Fibroblast of skin of back (primary cell): ENCODE data around the gene EPB41L5.
"Not testable (repeated sequence)": the region's sequence is repeated elsewhere in the genome, so short reads cannot be mapped to it uniquely, and the experiment has no call there.

ENCODE experiments used
- DNase-seq: peaks from one replicate; pipeline ENCODE4 v3.0.0-alpha.2; 2013

EPB41L5 gene

GRCh38 chr2:120029672-120030640 is 17.1 kb downstream of the EPB41L5 start:
- no peak for DNase-seq

GRCh38 chr2:120032297-120032696 is 19.4 kb downstream of the EPB41L5 start:
- no peak for DNase-seq

GRCh38 chr2:120034027-120034426 is 21.1 kb downstream of the EPB41L5 start:
- no peak for DNase-seq

GRCh38 chr2:120034621-120035020 is 21.7 kb downstream of the EPB41L5 start:
- DNase-seq: no peak

- DNase-seq: no peak
Observed at GRCh38 chr2:120036145-120036544, 23.3 kb downstream of the EPB41L5 start.

GRCh38 chr2:120037995-120038541 is 25.2 kb downstream of the EPB41L5 start:
- DNase-seq: peak; percentile 26

GRCh38 chr2:120042359-120042758 is 29.5 kb downstream of the EPB41L5 start:
- DNase-seq: no peak

- no peak for DNase-seq
Observed at GRCh38 chr2:120044336-120044735, 31.5 kb downstream of the EPB41L5 start.

GRCh38 chr2:120045775-120046174 is 32.9 kb downstream of the EPB41L5 start:
- DNase-seq: not testable (repeated sequence)

- not testable (repeated sequence) for DNase-seq
Observed at GRCh38 chr2:120046252-120046651, 33.4 kb downstream of the EPB41L5 start.

GRCh38 chr2:120052597-120052996 is 39.7 kb downstream of the EPB41L5 start:
- peak; percentile 55 for DNase-seq

- peak; percentile 37 for DNase-seq
Observed at GRCh38 chr2:120053891-120054290, 41.0 kb downstream of the EPB41L5 start.

- no peak for DNase-seq
Observed at GRCh38 chr2:120059483-120059882, 46.6 kb downstream of the EPB41L5 start.

GRCh38 chr2:120060088-120060623 is 47.3 kb downstream of the EPB41L5 start:
- DNase-seq: no peak

GRCh38 chr2:120064664-120065063 is 51.8 kb downstream of the EPB41L5 start:
- no peak for DNase-seq

- DNase-seq: peak; percentile 20
Observed at GRCh38 chr2:120066800-120067547, 54.1 kb downstream of the EPB41L5 start.

GRCh38 chr2:120068040-120068658 is 55.3 kb downstream of the EPB41L5 start:
- DNase-seq: not testable (repeated sequence)

GRCh38 chr2:120075545-120075944 is 62.7 kb downstream of the EPB41L5 start:
- no peak for DNase-seq

- peak; percentile 4 for DNase-seq
Observed at GRCh38 chr2:120077896-120078295, 65.0 kb downstream of the EPB41L5 start.

- no peak for DNase-seq
Observed at GRCh38 chr2:120079647-120080046, 66.8 kb downstream of the EPB41L5 start.

GRCh38 chr2:120091436-120091835 is 78.6 kb downstream of the EPB41L5 start:
- no peak for DNase-seq

GRCh38 chr2:120094795-120095194 is 81.9 kb downstream of the EPB41L5 start:
- no peak for DNase-seq
